ENCODE data around the gene EHMT1.

EHMT1 gene

DNA sequence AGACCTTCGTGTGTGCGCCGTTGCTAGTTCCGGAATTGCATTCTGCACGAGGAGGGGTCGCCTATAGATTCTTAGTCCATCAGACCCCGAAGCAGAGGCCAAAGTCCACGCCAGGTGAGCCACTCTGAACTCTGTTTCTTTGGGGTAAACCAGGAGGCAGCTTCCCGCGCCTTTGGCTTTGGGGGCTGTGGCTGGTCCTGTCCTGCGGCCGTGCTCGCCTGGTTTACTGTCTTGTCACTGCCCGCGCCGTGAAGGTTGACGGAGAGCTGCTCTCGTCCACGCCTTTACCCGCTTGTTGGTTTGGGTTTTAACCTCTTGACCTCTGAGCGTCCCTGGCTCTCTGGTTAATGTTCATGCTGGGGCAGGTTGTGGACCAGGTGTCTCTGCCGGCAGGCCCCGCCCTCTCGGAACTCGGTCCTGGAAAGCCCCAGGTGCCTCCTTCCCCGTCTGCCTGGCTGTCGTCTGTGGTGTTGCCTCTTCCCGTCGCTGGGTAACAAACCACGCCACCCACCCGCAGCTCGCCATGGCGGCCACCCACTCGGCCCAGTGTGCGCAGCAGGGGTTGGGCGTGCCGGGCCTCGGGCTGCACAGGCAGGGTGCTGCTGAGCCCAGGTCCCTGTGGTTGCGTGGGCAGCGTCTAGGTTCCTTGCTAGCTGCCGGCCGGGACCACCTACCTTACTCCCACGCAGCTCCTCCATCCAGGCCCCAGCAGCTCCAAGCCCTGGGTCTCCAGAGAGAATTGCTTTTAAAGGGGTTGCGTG is 214.2 kb downstream of the EHMT1 start:
- H3K4me3 ChIP-seq (replicated peaks; ENCODE audit: low read depth, low read length), result no peak overlapping the region
- no peak for DNase-seq (ENCODE audit: extremely low read depth, low read depth)
- TF ChIP-seq, protein P1, sequence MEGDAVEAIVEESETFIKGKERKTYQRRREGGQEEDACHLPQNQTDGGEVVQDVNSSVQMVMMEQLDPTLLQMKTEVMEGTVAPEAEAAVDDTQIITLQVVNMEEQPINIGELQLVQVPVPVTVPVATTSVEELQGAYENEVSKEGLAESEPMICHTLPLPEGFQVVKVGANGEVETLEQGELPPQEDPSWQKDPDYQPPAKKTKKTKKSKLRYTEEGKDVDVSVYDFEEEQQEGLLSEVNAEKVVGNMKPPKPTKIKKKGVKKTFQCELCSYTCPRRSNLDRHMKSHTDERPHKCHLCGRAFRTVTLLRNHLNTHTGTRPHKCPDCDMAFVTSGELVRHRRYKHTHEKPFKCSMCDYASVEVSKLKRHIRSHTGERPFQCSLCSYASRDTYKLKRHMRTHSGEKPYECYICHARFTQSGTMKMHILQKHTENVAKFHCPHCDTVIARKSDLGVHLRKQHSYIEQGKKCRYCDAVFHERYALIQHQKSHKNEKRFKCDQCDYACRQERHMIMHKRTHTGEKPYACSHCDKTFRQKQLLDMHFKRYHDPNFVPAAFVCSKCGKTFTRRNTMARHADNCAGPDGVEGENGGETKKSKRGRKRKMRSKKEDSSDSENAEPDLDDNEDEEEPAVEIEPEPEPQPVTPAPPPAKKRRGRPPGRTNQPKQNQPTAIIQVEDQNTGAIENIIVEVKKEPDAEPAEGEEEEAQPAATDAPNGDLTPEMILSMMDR (IDR thresholded peaks at IDR 0.05; ENCODE audit: low read depth, low read length, missing control alignments), result no peak

DNA sequence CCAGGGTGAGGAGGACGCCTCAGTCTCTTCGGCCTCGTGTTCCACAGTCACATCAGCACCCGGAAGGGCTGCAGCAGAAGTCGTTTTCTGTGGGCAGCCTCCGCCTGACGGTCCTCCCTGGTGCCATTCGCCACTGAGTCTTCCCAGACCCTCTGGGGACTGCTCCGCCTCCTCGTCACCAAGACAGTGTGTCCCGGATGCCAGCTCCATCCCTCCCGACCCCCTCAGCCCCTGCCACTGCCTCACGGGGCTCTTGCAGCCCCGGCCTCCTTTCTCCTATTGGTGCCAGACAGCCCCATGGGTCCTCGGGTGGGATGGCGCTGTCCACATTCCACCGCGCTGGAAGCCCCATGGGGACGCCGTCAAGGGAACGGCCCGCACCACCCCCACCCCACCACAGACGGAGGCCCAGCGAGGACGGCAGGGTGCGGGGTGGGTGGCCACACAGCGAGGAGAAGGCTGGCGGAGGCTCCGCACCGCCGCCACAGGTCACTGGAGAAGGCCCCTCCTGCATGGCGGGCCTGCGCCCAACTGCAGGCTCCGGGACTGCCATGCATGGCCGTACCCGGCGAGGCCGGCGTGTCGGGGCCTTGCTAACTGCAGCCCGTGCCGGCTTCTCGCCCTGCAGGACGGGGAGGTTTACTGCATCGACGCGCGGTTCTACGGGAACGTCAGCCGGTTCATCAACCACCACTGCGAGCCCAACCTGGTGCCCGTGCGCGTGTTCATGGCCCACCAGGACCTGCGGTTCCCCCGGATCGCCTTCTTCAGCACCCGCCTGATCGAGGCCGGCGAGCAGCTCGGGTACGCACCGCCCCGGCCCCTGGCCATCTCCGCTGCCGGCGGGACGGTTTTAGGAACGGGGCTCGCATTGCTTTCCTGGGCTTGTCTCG is 215.2 kb downstream of the EHMT1 start:
- TF ChIP-seq, protein P1 (IDR thresholded peaks at IDR 0.05; ENCODE audit: low read depth, low read length, missing control alignments), result no peak
- no peak overlapping the region for H3K4me3 ChIP-seq (replicated peaks; ENCODE audit: low read depth, low read length)
- DNase-seq (ENCODE audit: extremely low read depth, low read depth), result no peak

DNA sequence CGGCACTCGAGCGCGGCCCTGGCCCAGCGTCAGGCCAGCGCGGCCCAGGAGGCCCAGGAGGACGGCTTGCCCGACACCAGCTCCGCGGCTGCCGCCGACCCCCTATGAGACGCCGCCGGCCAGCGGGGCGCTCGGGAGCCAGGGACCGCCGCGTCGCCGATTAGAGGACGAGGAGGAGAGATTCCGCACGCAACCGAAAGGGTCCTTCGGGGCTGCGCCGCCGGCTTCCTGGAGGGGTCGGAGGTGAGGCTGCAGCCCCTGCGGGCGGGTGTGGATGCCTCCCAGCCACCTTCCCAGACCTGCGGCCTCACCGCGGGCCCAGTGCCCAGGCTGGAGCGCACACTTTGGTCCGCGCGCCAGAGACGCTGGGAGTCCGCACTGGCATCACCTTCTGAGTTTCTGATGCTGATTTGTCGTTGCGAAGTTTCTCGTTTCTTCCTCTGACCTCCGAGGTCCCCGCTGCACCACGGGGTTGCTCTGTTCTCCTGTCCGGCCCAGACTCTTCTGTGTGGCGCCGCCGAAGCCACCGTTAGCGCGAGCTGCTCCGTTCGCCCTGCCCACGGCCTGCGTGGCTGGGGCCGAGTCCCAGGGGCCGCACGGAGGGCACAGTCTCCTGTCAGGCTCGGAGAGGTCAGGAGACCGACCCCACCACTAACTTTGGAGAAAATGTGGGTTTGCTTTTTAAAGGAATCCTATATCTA is 216.2 kb downstream of the EHMT1 start:
- no peak for DNase-seq (ENCODE audit: extremely low read depth, low read depth)
- TF ChIP-seq, protein P1 (IDR thresholded peaks at IDR 0.05; ENCODE audit: low read depth, low read length, missing control alignments), result no peak
- H3K4me3 ChIP-seq (replicated peaks; ENCODE audit: low read depth, low read length), result no peak overlapping the region

DNA sequence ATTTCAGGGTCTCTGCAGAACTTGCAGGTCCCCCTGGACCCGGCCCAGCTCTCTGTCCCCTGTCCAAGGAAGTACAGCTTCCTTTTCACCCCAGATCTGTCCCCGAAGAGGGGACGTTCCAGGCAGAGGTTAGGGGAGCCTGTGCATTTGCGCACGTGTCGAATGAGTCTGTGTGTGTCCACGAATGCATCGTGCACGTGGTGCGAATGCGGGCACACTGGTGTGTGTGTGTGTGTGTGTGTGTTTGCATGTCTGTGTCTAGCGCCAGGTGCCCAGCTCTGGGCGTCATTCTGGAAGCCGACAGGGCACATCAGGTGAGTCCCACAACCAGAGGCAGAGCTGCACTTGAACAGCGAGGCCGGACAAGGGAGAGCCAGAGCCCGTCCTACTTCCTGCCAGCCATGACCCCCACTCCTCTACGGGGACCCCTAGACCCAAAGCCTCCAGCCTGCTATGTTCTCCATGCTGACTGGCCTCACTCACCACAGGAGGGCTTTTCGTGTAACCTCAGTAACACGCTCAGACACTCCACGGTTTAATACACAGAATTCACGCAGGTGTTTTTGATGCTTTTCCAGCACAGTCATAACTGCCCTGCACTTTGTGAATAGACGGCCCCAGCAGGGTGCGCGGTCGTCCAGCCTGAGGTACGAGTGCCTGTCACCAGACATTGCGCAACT is 217.5 kb downstream of the EHMT1 start:
- TF ChIP-seq, protein P1 (IDR thresholded peaks at IDR 0.05; ENCODE audit: low read depth, low read length, missing control alignments), result no peak
- DNase-seq (ENCODE audit: extremely low read depth, low read depth), result no peak

DNA sequence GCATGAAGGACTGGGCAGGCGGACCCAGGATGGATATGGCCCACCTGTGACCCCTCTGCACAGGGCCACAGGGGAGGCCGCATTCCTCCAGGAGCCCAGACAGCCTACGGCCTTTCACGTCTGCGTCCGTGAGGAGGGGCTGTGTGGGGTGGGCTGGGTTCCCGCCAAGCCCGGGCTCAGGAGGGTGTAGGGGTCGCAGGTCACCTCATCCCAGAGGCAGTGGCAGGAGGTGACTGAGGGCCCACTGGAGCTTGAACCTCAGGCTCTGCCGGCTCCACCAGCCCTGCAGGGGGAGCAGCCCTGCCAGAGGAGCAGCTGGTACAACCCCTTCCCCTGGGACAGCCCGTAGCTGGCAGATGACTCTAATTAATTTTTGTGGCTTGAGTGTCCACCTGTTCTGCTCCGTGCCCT is 218.0 kb downstream of the EHMT1 start:
- H3K4me3 ChIP-seq (replicated peaks; ENCODE audit: low read depth, low read length), result no peak overlapping the region
- DNase-seq (ENCODE audit: extremely low read depth, low read depth), result no peak
- TF ChIP-seq, protein P1 (IDR thresholded peaks at IDR 0.05; ENCODE audit: low read depth, low read length, missing control alignments), result no peak

More for the DNA sequence above, 217.5 kb downstream of the EHMT1 start:
- no peak overlapping the region for H3K4me3 ChIP-seq (replicated peaks; ENCODE audit: low read depth, low read length)

All from HFF-Myc (cell line).